Measurements from ENCODE around the gene ST8SIA6.
"Not testable (repeated sequence)": the region's sequence is repeated elsewhere in the genome, so short reads cannot be mapped to it uniquely, and the experiment has no call there.

Gene ST8SIA6

GRCh38 chr10:17454161-17455014 lies at the start of gene ST8SIA6:
Gene ST8SIA6 (minus strand): TSS chr10:17454595. CDS start chr10:17454255, 340 bp downstream.
- peaks cover 59% of the 10 kb centered on the region for H3K27me3 Mint-ChIP-seq
- H3K4me1 Mint-ChIP-seq (ENCODE audit: low read depth), result peaks cover 21% of the 10 kb centered on the region
- H3K4me3 Mint-ChIP-seq, result peak within 1 kb of the TSS; percentile 78
- H3K9me3 Mint-ChIP-seq, result peaks cover 8% of the 10 kb centered on the region
- H3K27ac Mint-ChIP-seq, result no peak within 1 kb of the TSS
- peaks cover 2% of the 10 kb centered on the region for H3K36me3 Mint-ChIP-seq (ENCODE audit: low read depth)

GRCh38 chr10:17503795-17504194 lies 49.4 kb upstream of the ST8SIA6 start:
- Mint-ChIP-seq H3K27ac (no peak overlapping the region), H3K4me3 (no peak overlapping the region), H3K4me1 (ENCODE audit: low read depth) (peaks cover 16% of the 10 kb centered on the region), H3K27me3 (no peaks in the 10 kb centered on the region), H3K9me3 (peaks cover 9% of the 10 kb centered on the region), H3K36me3 (ENCODE audit: low read depth) (no peaks in the 10 kb centered on the region)

GRCh38 chr10:17502814-17503213 lies 48.4 kb upstream of the ST8SIA6 start:
- Mint-ChIP-seq H3K27me3 (no peaks in the 10 kb centered on the region), H3K4me3 (no peak overlapping the region), H3K4me1 (ENCODE audit: low read depth) (peaks cover 16% of the 10 kb centered on the region), H3K27ac (no peak overlapping the region), H3K9me3 (peaks cover 3% of the 10 kb centered on the region), H3K36me3 (ENCODE audit: low read depth) (no peaks in the 10 kb centered on the region)

- not testable (repeated sequence) for H3K27me3 Mint-ChIP-seq; H3K4me3 Mint-ChIP-seq; H3K36me3 Mint-ChIP-seq (ENCODE audit: low read depth); H3K4me1 Mint-ChIP-seq (ENCODE audit: low read depth); H3K9me3 Mint-ChIP-seq; H3K27ac Mint-ChIP-seq
Observed at GRCh38 chr10:17499014-17499413, 44.6 kb upstream of the ST8SIA6 start.

GRCh38 chr10:17497446-17498030 lies 43.1 kb upstream of the ST8SIA6 start:
- no peaks in the 10 kb centered on the region for H3K27me3 Mint-ChIP-seq
- no peaks in the 10 kb centered on the region for H3K9me3 Mint-ChIP-seq
- no peaks in the 10 kb centered on the region for H3K4me1 Mint-ChIP-seq (ENCODE audit: low read depth)
- no peak overlapping the region for H3K27ac Mint-ChIP-seq
- no peak overlapping the region for H3K4me3 Mint-ChIP-seq
- no peaks in the 10 kb centered on the region for H3K36me3 Mint-ChIP-seq (ENCODE audit: low read depth)

GRCh38 chr10:17494626-17495260 lies 40.3 kb upstream of the ST8SIA6 start:
- H3K9me3 Mint-ChIP-seq, result no peaks in the 10 kb centered on the region
- H3K36me3 Mint-ChIP-seq (ENCODE audit: low read depth), result no peaks in the 10 kb centered on the region
- H3K27me3 Mint-ChIP-seq, result no peaks in the 10 kb centered on the region
- no peak overlapping the region for H3K27ac Mint-ChIP-seq
- H3K4me1 Mint-ChIP-seq (ENCODE audit: low read depth), result no peaks in the 10 kb centered on the region
- H3K4me3 Mint-ChIP-seq, result no peak overlapping the region

- Mint-ChIP-seq H3K36me3 (ENCODE audit: low read depth) (no peaks in the 10 kb centered on the region), H3K27me3 (no peaks in the 10 kb centered on the region), H3K9me3 (no peaks in the 10 kb centered on the region), H3K4me3 (no peak overlapping the region), H3K27ac (no peak overlapping the region), H3K4me1 (ENCODE audit: low read depth) (no peaks in the 10 kb centered on the region)
Observed at GRCh38 chr10:17488848-17489247, 34.5 kb upstream of the ST8SIA6 start.

GRCh38 chr10:17483079-17483478 lies 28.7 kb upstream of the ST8SIA6 start:
- Mint-ChIP-seq H3K4me3 (no peak overlapping the region), H3K9me3 (no peaks in the 10 kb centered on the region), H3K36me3 (ENCODE audit: low read depth) (no peaks in the 10 kb centered on the region), H3K27me3 (peaks cover 9% of the 10 kb centered on the region), H3K4me1 (ENCODE audit: low read depth) (no peaks in the 10 kb centered on the region), H3K27ac (no peak overlapping the region)

- Mint-ChIP-seq H3K4me3 (no peak overlapping the region), H3K36me3 (ENCODE audit: low read depth) (no peaks in the 10 kb centered on the region), H3K27me3 (peaks cover 34% of the 10 kb centered on the region), H3K9me3 (no peaks in the 10 kb centered on the region), H3K27ac (no peak overlapping the region), H3K4me1 (ENCODE audit: low read depth) (no peaks in the 10 kb centered on the region)
Observed at GRCh38 chr10:17479822-17480221, 25.4 kb upstream of the ST8SIA6 start.

- Mint-ChIP-seq H3K27me3 (peaks cover 38% of the 10 kb centered on the region), H3K9me3 (no peaks in the 10 kb centered on the region), H3K4me1 (ENCODE audit: low read depth) (no peaks in the 10 kb centered on the region), H3K36me3 (ENCODE audit: low read depth) (no peaks in the 10 kb centered on the region), H3K27ac (no peak overlapping the region), H3K4me3 (no peak overlapping the region)
Observed at GRCh38 chr10:17479015-17479615, 24.7 kb upstream of the ST8SIA6 start.

GRCh38 chr10:17476073-17476472 lies 21.7 kb upstream of the ST8SIA6 start:
- H3K36me3 Mint-ChIP-seq (ENCODE audit: low read depth), result no peaks in the 10 kb centered on the region
- no peak overlapping the region for H3K4me3 Mint-ChIP-seq
- peaks cover 4% of the 10 kb centered on the region for H3K4me1 Mint-ChIP-seq (ENCODE audit: low read depth)
- peaks cover 44% of the 10 kb centered on the region for H3K27me3 Mint-ChIP-seq
- H3K27ac Mint-ChIP-seq, result no peak overlapping the region
- H3K9me3 Mint-ChIP-seq, result no peaks in the 10 kb centered on the region

GRCh38 chr10:17475661-17476060 lies 21.3 kb upstream of the ST8SIA6 start:
- Mint-ChIP-seq H3K4me1 (ENCODE audit: low read depth) (peaks cover 4% of the 10 kb centered on the region), H3K27me3 (peaks cover 42% of the 10 kb centered on the region), H3K9me3 (no peaks in the 10 kb centered on the region), H3K27ac (no peak overlapping the region), H3K36me3 (ENCODE audit: low read depth) (no peaks in the 10 kb centered on the region), H3K4me3 (no peak overlapping the region)

- peaks cover 43% of the 10 kb centered on the region for H3K27me3 Mint-ChIP-seq
- no peaks in the 10 kb centered on the region for H3K9me3 Mint-ChIP-seq
- H3K36me3 Mint-ChIP-seq (ENCODE audit: low read depth), result no peaks in the 10 kb centered on the region
- no peak overlapping the region for H3K27ac Mint-ChIP-seq
- peaks cover 4% of the 10 kb centered on the region for H3K4me1 Mint-ChIP-seq (ENCODE audit: low read depth)
- no peak overlapping the region for H3K4me3 Mint-ChIP-seq
Observed at GRCh38 chr10:17474595-17475323, 20.4 kb upstream of the ST8SIA6 start.

- H3K27me3 Mint-ChIP-seq, result peaks cover 45% of the 10 kb centered on the region
- no peaks in the 10 kb centered on the region for H3K9me3 Mint-ChIP-seq
- no peak overlapping the region for H3K4me3 Mint-ChIP-seq
- H3K36me3 Mint-ChIP-seq (ENCODE audit: low read depth), result no peaks in the 10 kb centered on the region
- no peak overlapping the region for H3K27ac Mint-ChIP-seq
- H3K4me1 Mint-ChIP-seq (ENCODE audit: low read depth), result peaks cover 4% of the 10 kb centered on the region
Observed at GRCh38 chr10:17473228-17473950, 19.0 kb upstream of the ST8SIA6 start.

All from stimulated activated naive CD8-positive, alpha-beta T cell treated with anti-CD3 and anti-CD28 coated beads, Interleukin-15, Interleukin-2, amounts not matched to agents 100 ng/mL and 50 ng/mL, for 24 hours (primary cell).